HPDE6-E6E7 (cell line): ENCODE measurements around the gene ZBTB16.

Experiments
- DNase-seq: peaks from one replicate; pipeline ENCODE4 v3.0.0; 2011; ENCODE audit warnings: missing footprints; ENCODE audit errors: extremely low spot score

ZBTB16 gene

GRCh38 chr11:114167355-114167754, 107.8 kb downstream of the ZBTB16 start:
- DNase-seq: no peak

- DNase-seq: no peak
These were observed 108.4 kb downstream of the ZBTB16 start for GRCh38 chr11:114167771-114168448.

- DNase-seq: no peak
These were observed 109.2 kb downstream of the ZBTB16 start for GRCh38 chr11:114168691-114169090.

- DNase-seq: no peak
These were observed 109.8 kb downstream of the ZBTB16 start for GRCh38 chr11:114169321-114169749.

GRCh38 chr11:114169821-114170220, 110.3 kb downstream of the ZBTB16 start:
- no peak for DNase-seq

GRCh38 chr11:114170226-114170625, 110.7 kb downstream of the ZBTB16 start:
- DNase-seq: no peak

GRCh38 chr11:114171257-114172054, 111.9 kb downstream of the ZBTB16 start:
- DNase-seq: no peak

- no peak for DNase-seq
These were observed 112.7 kb downstream of the ZBTB16 start for GRCh38 chr11:114172055-114172861.

- no peak for DNase-seq
These were observed 113.4 kb downstream of the ZBTB16 start for GRCh38 chr11:114172871-114173444.

- DNase-seq: no peak
These were observed 114.3 kb downstream of the ZBTB16 start for GRCh38 chr11:114173843-114174242.

- DNase-seq: no peak
These were observed 115.4 kb downstream of the ZBTB16 start for GRCh38 chr11:114174712-114175495.

GRCh38 chr11:114175706-114176105, 116.2 kb downstream of the ZBTB16 start:
- DNase-seq: no peak

GRCh38 chr11:114176321-114176720, 116.8 kb downstream of the ZBTB16 start:
- DNase-seq: no peak

- no peak for DNase-seq
These were observed 119.1 kb downstream of the ZBTB16 start for GRCh38 chr11:114178656-114179055.

GRCh38 chr11:114179234-114179941, 119.9 kb downstream of the ZBTB16 start:
- DNase-seq: no peak

GRCh38 chr11:114180301-114181055, 121.0 kb downstream of the ZBTB16 start:
- no peak for DNase-seq

GRCh38 chr11:114181195-114181594, 121.7 kb downstream of the ZBTB16 start:
- no peak for DNase-seq

GRCh38 chr11:114181752-114182151, 122.2 kb downstream of the ZBTB16 start:
- no peak for DNase-seq

- no peak for DNase-seq
These were observed 123.0 kb downstream of the ZBTB16 start for GRCh38 chr11:114182471-114183043.
